HG03354 (cell line): ENCODE results near the gene PRICKLE3.
"Not testable (repeated sequence)": the region's sequence is repeated elsewhere in the genome, so short reads cannot be mapped to it uniquely, and the experiment has no call there.

Source experiments
- ATAC-seq: cut with Tn5 transposase; IDR thresholded peaks from one replicate; pipeline ENCODE4 v1.9.1; 2021; ENCODE audit warnings: mild to moderate bottlenecking; ENCODE audit not compliant: unreplicated experiment, poor library complexity, severe bottlenecking

The PRICKLE3 gene

GRCh38 chrX:49129427-49129826, 56.7 kb downstream of the PRICKLE3 start:
- no peak for ATAC-seq

DNA sequence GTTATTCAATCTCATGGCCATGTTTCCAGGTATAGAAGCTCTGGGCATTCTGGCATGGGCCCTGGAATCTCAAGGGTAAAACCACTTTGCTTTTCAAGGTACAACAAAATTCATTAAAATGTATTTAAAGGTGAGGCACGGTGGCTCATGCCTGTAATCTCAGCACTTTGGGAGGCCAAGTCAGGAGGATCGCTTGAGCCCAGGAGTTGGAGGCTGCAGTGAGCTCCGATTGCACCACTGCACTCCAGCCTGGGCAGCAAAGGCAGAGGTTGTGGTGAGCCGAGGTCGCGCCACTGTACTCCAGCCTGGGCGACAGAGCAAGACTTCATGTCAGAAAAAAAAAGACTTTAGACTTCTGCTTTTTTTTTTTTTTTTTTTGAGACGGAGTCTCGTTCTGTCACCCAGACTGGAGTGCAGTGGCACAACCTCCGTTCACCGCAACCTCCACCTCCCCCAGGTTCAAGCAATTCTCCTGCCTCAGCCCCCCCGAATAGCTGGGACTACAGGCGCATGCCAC, 58.4 kb downstream of the PRICKLE3 start:
- ATAC-seq: not testable (repeated sequence)
